ENCODE data around the gene NFIA.

- TF ChIP-seq CTCF (conservative IDR thresholded peaks at IDR 0.05; ENCODE audit: low read depth, low read length) (no peak), EZH2phosphoT487 (IDR thresholded peaks at IDR 0.05; ENCODE audit: borderline replicate concordance, low read length) (no peak)
Measured at GRCh38 chr1:61109910-61110309, 27.5 kb downstream of the NFIA start.

Data from PC-3 (cell line).